HG03175 (cell line): ENCODE results near the gene RAET1G.

Experiments
- ATAC-seq: cut with Tn5 transposase; IDR thresholded peaks from one replicate; pipeline ENCODE4 v1.9.1; 2021; ENCODE audit warnings: mild to moderate bottlenecking, moderate library complexity; ENCODE audit not compliant: unreplicated experiment

Gene RAET1G

DNA sequence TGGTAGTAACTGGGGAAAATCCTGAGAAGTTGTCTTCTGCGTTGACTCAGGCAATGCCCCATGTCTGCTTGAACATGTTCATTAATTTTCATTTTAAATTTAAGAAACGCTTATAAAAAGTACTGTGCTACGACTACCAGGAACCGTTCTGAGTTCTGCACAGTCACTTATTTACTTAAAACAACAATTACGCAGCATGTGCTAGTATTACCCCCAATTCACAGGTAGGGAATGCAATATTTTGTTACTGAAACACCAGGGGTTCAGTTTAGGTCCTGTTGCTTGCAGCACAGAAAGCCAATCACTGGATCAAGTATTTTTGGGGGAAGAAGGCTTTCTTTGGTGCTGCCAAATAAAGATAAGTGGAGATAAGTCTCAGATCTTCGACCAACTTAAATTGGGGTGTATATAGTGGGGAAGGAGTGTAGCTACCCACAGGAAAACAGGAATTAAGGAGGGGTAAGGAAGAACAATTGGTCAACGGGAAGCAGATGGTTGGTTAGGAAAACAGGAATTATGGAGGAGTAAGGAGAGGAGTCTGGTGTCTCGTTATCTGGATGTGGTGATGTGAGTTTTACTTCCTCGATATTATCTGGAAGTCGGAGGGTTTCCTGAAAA is 53.5 kb downstream of the RAET1G start:
- no peak for ATAC-seq

DNA sequence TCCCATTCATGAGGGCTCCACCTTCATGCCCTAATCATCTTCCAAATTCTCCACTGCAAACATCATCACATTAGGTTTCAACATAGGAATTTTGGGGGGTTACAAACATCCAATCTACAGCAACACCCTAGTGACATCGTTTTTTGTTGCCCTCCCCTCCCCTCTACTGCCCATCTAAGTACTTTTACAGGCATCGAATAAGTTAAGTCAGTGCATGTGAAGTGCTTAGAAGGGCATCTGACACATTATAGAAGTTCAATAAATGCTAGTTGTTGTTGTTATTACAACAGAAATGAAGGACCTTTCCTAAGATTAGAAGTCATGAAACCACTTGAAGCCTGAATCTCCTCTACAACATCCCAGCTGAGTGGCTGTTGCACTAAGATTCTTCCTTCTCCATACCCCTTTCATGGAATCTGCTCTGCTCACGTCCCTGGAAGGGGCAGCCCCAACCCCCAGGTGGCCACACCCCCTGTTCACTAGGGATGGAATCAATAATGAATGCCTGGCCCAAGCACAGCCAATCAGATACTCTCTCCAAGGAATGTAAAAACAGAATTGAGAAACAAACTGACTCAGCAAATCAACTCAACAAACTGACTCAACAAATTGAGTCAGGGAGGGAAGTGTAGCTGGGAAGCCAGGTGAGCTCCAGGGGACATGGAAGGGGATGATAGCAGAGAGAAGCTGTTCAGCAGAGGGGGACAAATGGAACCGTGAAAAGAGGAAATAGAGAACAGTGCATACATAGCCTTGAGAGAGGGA is 54.9 kb downstream of the RAET1G start:
- no peak for ATAC-seq
